GM21515 (cell line): ENCODE data around the gene GSE1.

Experiments used
- ATAC-seq: cut with Tn5 transposase; IDR thresholded peaks from one replicate; pipeline ENCODE4 v1.9.1; 2021; ENCODE audit not compliant: unreplicated experiment

GSE1 gene

DNA sequence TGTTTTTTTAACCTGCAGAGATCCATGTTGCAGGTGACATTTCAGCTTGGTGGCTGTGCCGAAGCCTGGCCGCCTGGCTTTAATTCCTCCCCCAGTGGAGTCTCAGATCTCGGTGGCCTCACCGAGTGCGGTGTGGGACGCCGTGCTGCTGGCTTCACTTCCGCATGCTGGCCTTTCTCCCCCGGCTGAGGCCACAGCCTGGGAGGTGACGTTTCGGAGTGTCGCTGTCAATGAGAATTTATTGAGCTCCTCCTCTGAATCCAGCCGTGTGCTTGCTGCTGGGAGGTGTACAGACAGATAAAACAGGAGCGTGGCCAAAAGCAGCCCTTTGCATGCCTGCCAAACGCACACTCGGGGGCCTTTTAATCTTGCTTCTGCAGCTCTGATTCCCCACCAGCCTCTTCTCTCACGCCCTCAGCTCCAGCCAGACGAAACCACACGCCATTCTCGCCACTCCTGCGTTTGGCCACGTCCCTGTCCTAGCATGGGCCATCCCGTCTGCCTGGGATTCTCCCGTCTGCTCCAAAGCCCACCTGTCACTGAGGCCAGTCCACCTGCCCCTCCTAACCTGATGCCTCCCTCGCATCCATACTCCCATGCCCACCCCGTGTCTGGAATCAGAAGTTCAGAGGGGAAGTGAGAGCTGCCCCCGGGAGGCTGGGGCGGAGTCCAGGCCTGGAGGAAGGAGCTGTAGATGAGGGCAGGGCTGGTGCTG lies 3.6 kb downstream of the GSE1 start:
- peak; percentile 34 for ATAC-seq

DNA sequence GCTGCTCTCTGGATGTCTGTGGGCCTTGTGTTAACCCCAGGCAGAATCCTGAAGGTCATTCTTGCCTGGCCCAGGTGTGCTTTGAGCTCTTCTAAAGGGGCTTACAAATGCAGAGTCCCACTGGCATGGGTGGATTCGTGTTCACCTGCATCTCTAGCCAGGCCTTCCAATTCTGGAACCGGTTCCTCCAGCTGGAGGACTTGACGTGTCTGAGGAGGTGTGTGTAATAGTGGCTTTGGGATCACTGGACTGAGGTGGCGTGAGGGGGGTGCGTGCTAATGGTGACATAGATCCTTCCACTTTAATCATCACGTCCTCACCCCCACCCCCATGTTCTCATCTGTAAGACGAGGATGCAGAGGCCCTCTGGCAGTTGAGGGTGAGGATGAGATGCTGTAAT lies 4.8 kb downstream of the GSE1 start:
- no peak for ATAC-seq

DNA sequence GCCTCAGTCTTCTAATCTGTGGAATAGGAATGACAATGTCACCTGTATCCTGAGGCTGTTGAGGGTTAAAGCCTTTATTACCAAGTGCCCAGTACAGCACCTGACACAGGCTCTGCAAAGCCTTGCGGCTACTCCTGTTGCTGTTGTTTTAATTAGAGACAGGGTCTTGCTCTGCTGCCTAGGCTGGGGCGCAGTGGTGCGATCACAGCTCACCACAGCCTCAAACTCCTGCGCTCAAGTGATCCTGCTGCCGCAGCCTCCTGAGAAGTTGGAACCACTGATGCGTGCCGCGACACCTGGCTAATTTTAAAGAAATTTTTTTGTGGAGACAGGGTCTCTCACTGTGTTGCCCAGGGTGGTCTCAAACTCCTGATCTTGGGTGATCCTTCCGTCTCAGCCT lies 5.4 kb downstream of the GSE1 start:
- no peak for ATAC-seq

GRCh38 chr16:85619101-85619891 lies 6.2 kb downstream of the GSE1 start:
- no peak for ATAC-seq

DNA sequence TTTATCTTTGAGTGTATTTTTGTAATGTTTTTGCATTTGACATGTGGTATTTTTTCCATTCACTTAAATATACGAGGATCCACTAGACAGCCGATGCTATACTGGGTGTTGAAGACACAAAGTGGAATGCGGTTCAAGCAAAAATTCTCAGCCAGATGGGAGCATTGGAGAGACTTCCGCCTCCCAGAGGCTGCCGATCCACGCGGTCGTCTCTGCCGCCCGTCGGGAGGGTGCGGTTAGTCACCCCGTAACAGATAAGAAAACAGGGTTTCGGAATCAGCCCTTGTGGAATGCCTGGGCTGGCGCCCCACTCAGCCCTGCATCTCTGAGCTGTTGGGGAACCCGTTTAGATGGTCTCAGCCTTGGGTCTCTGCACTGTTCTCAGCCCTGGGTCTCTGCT lies 7.3 kb downstream of the GSE1 start:
- ATAC-seq, result no peak

GRCh38 chr16:85621698-85622428 lies 8.7 kb downstream of the GSE1 start:
- ATAC-seq, result no peak

DNA sequence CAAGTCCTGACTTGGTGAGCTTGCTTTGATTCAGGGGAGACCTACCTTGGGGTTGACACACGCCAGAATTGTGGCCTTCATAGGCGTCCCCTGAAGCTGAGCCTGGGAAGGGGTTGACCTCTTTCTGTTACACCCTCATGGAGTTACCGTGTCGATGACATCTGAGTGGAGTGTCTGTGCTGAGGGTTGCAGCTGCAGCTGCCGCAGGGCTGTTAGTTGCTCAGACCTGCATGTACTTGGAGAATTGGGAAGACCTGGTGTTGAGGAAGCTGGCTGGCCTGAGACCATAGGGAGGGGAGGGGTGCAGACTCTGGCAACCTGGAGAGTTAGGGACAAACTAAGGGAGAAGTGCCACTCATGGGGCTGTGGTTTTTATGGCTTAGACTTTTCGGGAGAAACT lies 9.6 kb downstream of the GSE1 start:
- ATAC-seq, result no peak

DNA sequence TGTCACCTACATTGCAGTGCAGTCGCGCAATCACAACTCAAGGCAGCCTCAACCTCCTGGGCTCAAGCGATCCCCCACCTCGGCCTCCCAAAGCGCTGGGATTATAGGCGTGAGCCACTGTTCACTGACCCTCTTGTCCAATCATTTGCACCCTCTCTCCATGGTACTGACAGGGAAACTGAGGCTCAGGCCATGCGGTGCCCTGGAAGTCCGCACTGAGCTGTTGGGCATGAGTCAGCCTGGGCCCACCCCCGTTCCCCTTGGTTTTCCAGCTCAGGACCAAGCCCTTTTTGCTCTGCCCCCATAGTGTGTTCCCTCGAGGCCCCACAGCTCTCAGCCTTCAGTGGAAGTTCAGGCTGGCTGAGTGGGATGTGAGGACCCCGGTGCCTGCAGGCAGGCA lies 10.1 kb downstream of the GSE1 start:
- ATAC-seq, result no peak

- no peak for ATAC-seq
Measured at GRCh38 chr16:85623997-85624601, 11.0 kb downstream of the GSE1 start.

GRCh38 chr16:85624646-85625045 lies 11.5 kb downstream of the GSE1 start:
- ATAC-seq, result no peak

- no peak for ATAC-seq
Measured at GRCh38 chr16:85625053-85625452, 11.9 kb downstream of the GSE1 start.

DNA sequence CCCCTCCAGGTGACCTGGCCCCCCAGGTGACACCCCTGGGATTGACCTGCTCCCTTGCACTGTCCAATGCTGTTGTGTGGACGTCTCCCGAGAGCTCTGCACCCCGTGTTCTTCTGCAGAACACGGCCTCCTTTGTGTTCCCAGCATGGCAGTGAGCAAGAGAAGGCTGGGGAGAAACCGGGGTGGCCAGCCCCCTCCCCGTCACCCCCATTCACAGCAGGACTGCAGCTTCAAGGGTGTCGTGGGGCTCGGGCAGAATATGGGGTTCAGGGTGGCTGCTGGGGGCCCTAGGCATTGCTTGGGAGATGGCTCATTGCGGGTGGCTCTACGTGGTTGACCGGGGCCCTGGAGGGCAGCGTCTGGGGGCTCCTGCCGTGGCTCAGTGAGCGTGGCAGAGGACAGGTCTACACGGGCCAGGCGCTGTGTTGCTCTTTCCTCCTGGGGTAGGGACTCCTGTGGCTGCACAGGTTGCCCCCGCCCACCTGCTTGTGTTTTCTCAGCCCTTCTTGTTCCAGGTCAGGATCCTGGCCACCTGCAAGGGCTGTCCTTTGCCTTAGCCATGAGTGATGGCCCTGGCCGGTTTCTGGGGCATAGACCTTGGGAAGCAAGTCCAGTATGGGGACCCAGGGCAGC lies 12.5 kb downstream of the GSE1 start:
- ATAC-seq, result no peak

GRCh38 chr16:85626191-85626981 lies 13.3 kb downstream of the GSE1 start:
- ATAC-seq, result no peak

DNA sequence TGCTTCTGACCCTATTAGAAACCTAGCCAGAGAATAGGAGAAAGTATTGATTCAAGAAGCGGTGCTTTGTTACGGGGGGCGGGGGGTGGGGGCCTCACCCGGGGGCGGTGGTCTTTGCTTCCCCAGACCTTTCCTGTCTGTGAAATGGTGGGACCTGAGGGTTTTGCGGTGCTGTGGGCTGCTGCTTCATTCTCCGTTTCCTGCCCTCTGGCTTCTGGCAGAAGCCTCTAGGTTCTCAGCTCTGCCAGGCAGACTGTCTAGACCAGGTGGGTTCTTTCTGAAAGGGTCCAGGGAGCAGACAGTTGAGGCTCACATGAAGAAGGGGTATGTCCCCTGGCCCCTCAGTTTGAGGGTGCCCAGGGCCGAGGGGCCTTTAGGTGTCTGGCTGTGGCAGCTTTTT lies 14.0 kb downstream of the GSE1 start:
- no peak for ATAC-seq

- no peak for ATAC-seq
Measured at GRCh38 chr16:85627526-85628264, 14.6 kb downstream of the GSE1 start.

GRCh38 chr16:85628265-85628556 lies 15.1 kb downstream of the GSE1 start:
- ATAC-seq, result no peak

- ATAC-seq, result no peak
Measured at GRCh38 chr16:85628645-85629044, 15.5 kb downstream of the GSE1 start.

DNA sequence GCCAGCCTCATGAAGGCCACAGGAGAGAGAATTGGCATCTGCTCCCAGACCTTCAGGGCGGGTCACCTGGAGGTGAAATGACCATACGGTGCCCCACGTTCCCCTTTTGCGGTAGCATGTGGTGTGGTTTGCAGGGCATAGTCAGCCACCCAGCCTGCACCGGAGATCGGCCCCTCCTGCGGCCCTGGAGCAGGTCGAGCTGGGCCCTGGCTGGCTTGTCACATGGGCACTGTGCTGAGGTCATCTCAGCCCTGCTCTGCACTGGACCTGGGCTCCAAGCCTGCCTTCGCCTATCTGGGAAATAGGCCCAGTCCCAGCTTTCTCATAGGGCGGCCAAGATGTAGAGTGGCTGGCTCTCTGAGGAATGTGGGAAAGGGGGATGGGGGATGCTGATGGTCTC lies 16.2 kb downstream of the GSE1 start:
- ATAC-seq, result no peak

DNA sequence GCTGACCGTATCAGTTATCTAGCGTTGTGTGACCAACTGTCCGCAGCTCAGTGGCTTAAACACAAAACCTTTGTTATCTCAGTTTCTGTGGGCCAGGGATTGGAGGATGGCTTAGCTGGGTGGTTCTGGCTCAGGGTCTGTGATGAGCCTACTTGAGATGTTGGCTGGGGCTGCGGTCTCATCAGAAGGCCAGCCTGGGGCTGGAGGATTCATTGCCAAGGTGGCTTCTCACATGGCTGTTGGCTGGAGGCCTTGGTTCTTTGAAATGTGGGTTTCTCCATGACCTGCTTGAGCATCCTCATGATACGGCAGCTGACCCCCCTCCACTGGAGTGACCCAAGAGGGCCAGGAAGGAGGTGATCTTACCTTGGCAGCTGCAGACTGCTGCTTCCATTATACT lies 16.7 kb downstream of the GSE1 start:
- ATAC-seq, result no peak

- ATAC-seq, result no peak
Measured at GRCh38 chr16:85631230-85631629, 18.1 kb downstream of the GSE1 start.
